BE2C (cell line): ENCODE measurements around the gene PKIB.

Experiments
- DNase-seq: peaks from one replicate; pipeline ENCODE4 v3.0.0-alpha.2; 2020
- H3K27me3 ChIP-seq: fragments of 250-450 bp; sonication (Bioruptor Pico); 2 replicates; pipeline ENCODE4 v1.5.1; 2020; ENCODE audit warnings: mild to moderate bottlenecking
- H3K36me3 ChIP-seq: fragments of 250-450 bp; sonication (Bioruptor Pico); 2 replicates; pipeline ENCODE4 v1.5.1; 2020; ENCODE audit warnings: mild to moderate bottlenecking
- H3K4me1 ChIP-seq: fragments of 250-450 bp; sonication (Bioruptor Pico); 2 replicates; pipeline ENCODE4 v1.5.1; 2020
- H3K4me3 ChIP-seq: 2 replicates; pipeline ENCODE4 v1.5.1; 2011; ENCODE audit warnings: low read depth, low read length
- H3K9me3 ChIP-seq: fragments of 250-450 bp; sonication (Bioruptor Pico); 2 replicates; pipeline ENCODE4 v1.5.1; 2020
- CTCF ChIP-seq: IDR thresholded peaks from 2 replicates; pipeline ENCODE4 v1.5.1; 2012; ENCODE audit warnings: mild to moderate bottlenecking, low read depth, low read length

Gene PKIB

GRCh38 chr6:122671251-122671650, 61.0 kb downstream of the PKIB start:
- no peaks in the 10 kb centered on the region for H3K9me3 ChIP-seq
- no peak for DNase-seq
- no peak overlapping the region for H3K4me3 ChIP-seq
- no peaks in the 10 kb centered on the region for H3K27me3 ChIP-seq
- TF ChIP-seq CTCF = no peak
- H3K36me3 ChIP-seq = no peaks in the 10 kb centered on the region
- H3K4me1 ChIP-seq = no peaks in the 10 kb centered on the region

DNA sequence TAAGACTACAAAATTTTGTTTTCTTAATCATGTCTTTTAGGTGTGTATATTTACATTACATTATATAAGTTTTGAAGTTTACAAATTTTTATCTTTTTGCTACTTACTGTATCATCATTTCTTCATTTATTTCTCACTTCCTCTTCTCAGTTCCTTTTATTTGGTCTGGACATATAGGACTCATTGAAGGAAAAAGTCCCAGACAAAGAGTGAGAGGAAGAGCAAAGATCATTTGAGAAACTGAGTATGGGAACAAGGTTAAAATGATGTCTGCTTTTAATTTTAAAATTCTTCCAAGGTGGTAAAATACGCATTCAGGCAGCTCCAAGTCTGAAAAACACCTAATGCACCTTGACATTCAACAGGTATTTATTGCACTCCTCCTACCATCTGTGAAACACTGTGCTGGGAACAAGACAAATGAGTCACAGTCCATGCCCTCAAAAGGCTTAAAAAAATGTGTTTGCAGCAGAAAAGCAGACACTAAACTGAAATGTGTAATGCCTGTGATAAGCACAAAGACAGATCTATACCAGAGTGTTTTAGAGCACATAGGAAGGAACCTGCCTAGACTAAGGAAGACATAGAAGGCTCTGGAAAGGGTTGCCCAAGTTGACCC, 63.2 kb downstream of the PKIB start:
- Histone ChIP-seq H3K4me3 (no peak overlapping the region), H3K36me3 (no peaks in the 10 kb centered on the region), H3K9me3 (no peaks in the 10 kb centered on the region), H3K27me3 (no peaks in the 10 kb centered on the region), H3K4me1 (no peaks in the 10 kb centered on the region)
- TF ChIP-seq CTCF = no peak
- DNase-seq = no peak

DNA sequence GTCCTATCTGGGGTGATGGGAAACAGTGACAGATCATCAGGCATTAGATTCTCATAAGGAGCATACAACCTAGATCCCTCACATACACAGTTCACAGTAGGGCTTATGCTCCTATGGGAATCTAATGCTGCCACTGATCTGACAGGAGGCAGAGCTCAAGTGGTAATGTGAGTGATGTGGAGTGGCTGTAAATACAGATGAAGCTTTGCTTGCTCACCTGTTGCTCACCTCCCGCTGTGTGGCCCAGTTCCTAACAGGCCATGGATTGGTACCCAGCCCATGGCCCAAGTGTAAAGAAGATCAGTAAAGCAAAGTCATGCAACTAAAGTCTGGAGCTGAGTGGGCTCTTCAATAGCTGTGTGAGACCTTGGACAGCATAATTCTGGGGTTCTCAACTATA, 65.9 kb downstream of the PKIB start:
- DNase-seq = no peak
- Histone ChIP-seq H3K36me3 (no peaks in the 10 kb centered on the region), H3K27me3 (no peaks in the 10 kb centered on the region), H3K9me3 (no peaks in the 10 kb centered on the region), H3K4me1 (no peaks in the 10 kb centered on the region), H3K4me3 (no peak overlapping the region)
- no peak for TF ChIP-seq CTCF

DNA sequence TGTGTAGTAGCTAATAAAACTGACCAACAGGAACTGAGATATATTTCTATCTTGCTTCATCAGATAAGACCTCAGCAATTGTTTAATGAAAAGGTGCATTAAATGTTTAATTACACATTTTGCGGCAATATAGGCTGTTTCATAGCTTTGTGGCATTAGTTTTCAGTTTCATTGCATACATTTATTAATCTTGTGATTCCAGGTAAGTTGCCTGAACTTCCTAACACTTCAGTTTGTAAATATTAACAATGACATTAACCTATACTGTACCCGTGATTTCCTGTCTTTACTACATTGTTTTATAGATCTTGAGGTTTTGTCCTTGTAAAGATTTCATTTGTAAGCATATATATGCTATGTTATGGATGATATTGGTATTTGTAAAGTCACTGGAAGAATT, 66.5 kb downstream of the PKIB start:
- no peaks in the 10 kb centered on the region for H3K27me3 ChIP-seq
- no peak overlapping the region for H3K4me3 ChIP-seq
- TF ChIP-seq CTCF = no peak
- DNase-seq = no peak
- H3K36me3 ChIP-seq = no peaks in the 10 kb centered on the region
- no peaks in the 10 kb centered on the region for H3K9me3 ChIP-seq
- no peaks in the 10 kb centered on the region for H3K4me1 ChIP-seq

DNA sequence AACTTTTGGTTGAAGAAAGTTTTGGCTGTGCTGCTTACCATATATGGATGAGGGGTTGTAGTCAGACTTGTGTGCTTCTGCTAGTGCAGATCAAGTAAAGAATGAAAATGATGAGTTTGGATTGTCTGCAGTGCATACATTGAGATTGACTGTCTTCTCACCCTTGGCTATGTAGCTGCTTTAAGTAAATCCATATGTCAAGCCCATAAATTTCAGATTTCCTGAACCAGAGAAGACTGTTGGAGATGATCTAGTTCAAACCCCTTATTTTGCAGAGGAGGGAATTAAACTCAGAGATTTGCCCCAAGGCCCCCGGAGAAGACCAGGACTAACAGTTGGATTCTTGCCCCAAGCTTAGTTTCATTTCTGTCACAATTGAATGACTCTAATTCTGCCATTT, 67.2 kb downstream of the PKIB start:
- H3K36me3 ChIP-seq = no peaks in the 10 kb centered on the region
- DNase-seq = no peak
- no peak overlapping the region for H3K4me3 ChIP-seq
- no peaks in the 10 kb centered on the region for H3K9me3 ChIP-seq
- H3K4me1 ChIP-seq = no peaks in the 10 kb centered on the region
- TF ChIP-seq CTCF = no peak
- H3K27me3 ChIP-seq = no peaks in the 10 kb centered on the region

DNA sequence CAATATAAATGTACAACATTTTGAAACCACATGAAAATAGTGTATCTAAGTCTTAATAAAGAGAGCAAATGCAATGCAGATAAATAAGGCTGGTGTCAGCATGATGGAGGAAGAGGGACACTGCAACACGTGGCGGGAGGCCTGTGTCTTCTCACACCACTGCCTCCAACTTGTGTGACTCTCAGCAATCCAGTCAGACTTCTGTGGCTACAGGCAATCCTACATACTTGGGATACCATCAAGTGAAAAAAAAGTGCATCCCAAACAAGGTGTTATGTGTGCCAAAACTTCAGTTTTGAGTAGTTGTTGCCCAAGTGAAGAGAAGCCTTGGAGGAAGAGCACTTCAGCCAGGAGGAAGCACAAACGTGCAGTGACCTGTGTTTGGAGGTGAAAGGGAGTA, 68.6 kb downstream of the PKIB start:
- no peaks in the 10 kb centered on the region for H3K4me1 ChIP-seq
- H3K9me3 ChIP-seq = no peaks in the 10 kb centered on the region
- no peak for DNase-seq
- TF ChIP-seq CTCF = no peak
- no peaks in the 10 kb centered on the region for H3K27me3 ChIP-seq
- no peaks in the 10 kb centered on the region for H3K36me3 ChIP-seq
- H3K4me3 ChIP-seq = no peak overlapping the region
